Breast epithelium (tissue), 4 donors: ENCODE results near the gene BRI3. TPM values are rescaled to one million over a fixed set of nuclear protein-coding genes. Genes with fewer than 3 reads are reported as not detected.

Experiments
- DNase-seq, 2 donors: peaks; one replicate each; pipeline ENCODE4 v3.0.0-alpha.2; 2019; ENCODE audit warnings: low spot score in 2 of 2
- H3K27ac ChIP-seq, 2 donors: fragments of 200-600 bp; sonication (generic) in 1 of 2; one replicate each; pipeline ENCODE4 v1.5.1; 2016 to 2019; ENCODE audit warnings: mild to moderate bottlenecking in 1 of 2
- H3K27me3 ChIP-seq, 2 donors: fragments of 200-600 bp; sonication (generic) in 1 of 2; one replicate each; pipeline versions ENCODE4 v1.5.1 to v1.6.0; 2017 to 2019; ENCODE audit warnings: control low read depth in 1 of 2, mild to moderate bottlenecking in 1 of 2
- H3K36me3 ChIP-seq: fragments of 200-600 bp; one replicate; pipeline ENCODE4 v1.5.1; 2019
- H3K4me1 ChIP-seq, 2 donors: fragments of 200-600 bp; sonication (generic); one replicate each; pipeline ENCODE4 v1.5.1; 2016 to 2019; ENCODE audit warnings: control low read depth in 1 of 2
- H3K4me3 ChIP-seq, 3 donors: fragments of 200-600 bp; sonication (generic); 1 replicate in 2 of 3; 2 replicates in 1 of 3; pipeline ENCODE4 v1.5.1; 2016 to 2019; ENCODE audit warnings: mild to moderate bottlenecking in 3 of 3, moderate library complexity in 2 of 3
- H3K9me3 ChIP-seq, 2 donors: fragments of 200-600 bp; sonication (generic) in 1 of 2; one replicate each; pipeline ENCODE4 v1.5.1; 2016 to 2019; ENCODE audit warnings: control low read depth in 1 of 2
- POLR2A ChIP-seq: fragments of 450-650 bp; IDR thresholded peaks from one replicate; pipeline ENCODE4 v1.6.1; 2016; ENCODE audit warnings: antibody characterized with exemption, mild to moderate bottlenecking, moderate library complexity
- POLR2AphosphoS5 ChIP-seq, 3 donors: sonication (generic); formaldehyde crosslinking; IDR thresholded peaks; one replicate each; pipeline ENCODE4 v1.6.1; 2017; ENCODE audit warnings: antibody characterized with exemption in 3 of 3
- intact Hi-C: fragments of 100-400 bp; cut with DNase I; formaldehyde crosslinking; loops from one replicate; pipeline ENCODE4 v1.15.1; 2023; ENCODE audit warnings: low total_unique reads
- total RNA-seq, 3 donors: library from RNA; depleted of rRNA; stranded (reverse); fragments of >200 nt; gene quantifications; one replicate each; pipeline ENCODE4 v1.1.0, GENCODE V29; 2016
- TF ChIP-seq, protein P1 (sequence below), 3 donors: fragments of 450-650 bp; IDR thresholded peaks; one replicate each; pipeline ENCODE4 v1.5.1; 2016 to 2017; ENCODE audit warnings: antibody characterized with exemption in 3 of 3, mild to moderate bottlenecking in 3 of 3, moderate library complexity in 3 of 3

The BRI3 gene, protein sequence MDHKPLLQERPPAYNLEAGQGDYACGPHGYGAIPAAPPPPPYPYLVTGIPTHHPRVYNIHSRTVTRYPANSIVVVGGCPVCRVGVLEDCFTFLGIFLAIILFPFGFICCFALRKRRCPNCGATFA
- 10 to 100 TPM; 38.8 to 85.5 (median 56.4) TPM for total RNA-seq

DNA sequence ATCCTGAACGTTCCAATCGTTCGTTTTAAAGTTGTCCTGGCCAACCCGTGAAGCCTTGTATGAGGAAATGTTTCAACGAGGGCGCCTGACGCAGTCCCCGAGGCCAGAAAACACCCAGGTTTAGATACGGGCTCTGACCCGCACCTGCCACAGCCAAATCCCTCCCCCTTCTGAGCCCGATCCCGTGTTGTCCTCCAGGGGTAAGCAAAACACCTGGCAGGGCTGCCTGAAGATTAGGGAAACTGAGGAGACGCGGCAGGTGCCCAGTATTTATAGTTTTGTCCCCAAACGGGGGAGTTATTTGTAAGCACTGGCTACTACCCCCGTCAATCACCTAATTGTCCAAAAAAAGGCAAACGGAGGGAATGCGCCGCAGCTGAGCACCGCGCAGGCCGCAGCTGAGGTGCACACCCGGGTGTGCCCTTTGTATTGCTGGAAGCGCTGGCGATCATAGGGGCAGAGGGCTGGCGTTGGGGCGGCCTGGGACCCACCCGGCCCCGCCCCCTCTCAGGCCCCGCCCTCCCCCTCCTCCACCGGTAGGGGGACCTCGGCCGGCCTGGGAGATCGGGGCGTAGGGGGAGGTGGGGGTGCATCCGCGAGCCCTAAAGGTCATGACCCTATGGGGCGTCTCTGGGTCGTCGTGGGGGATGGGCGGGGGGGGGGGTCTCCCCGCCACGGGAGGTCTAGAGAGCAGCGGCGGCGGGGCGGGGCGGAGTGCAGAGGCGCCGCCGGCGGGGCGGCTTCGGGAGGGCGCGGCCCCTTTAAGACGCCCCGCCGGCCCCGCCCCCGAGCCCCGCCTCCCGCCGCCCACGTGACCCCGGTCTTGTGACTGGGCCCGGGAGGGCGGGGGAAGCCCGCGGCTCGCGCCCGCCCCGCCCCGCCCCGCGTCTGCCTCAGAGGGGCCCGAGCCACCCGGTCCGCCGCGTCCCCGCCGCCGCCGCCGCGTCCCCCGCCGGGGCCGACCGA, at the start of gene BRI3:
BRI3 (plus strand) TSS at position 896 of the 966 bp plus-strand sequence. CDS start 110 bp downstream, outside the sequence.
- no peaks in the 10 kb centered on the region for H3K9me3 ChIP-seq
- peaks cover 6 to 27% of the 10 kb centered on the region in 2 donors for H3K4me1 ChIP-seq
- intact Hi-C loops = no loop called here
- H3K4me3 ChIP-seq = peak within 1 kb of the TSS; percentile 91 to 100 (median 99)
- peak within 1 kb of the TSS; percentile 95 to 99 for H3K27ac ChIP-seq
- DNase-seq = peak; percentile 88 to 93
- no peaks in the 10 kb centered on the region for H3K27me3 ChIP-seq
- peak; percentile 65 to 82 (median 71) for TF ChIP-seq POLR2AphosphoS5 (IDR thresholded peaks at IDR 0.05)
- TF ChIP-seq POLR2A = no peak
- TF ChIP-seq, protein P1, sequence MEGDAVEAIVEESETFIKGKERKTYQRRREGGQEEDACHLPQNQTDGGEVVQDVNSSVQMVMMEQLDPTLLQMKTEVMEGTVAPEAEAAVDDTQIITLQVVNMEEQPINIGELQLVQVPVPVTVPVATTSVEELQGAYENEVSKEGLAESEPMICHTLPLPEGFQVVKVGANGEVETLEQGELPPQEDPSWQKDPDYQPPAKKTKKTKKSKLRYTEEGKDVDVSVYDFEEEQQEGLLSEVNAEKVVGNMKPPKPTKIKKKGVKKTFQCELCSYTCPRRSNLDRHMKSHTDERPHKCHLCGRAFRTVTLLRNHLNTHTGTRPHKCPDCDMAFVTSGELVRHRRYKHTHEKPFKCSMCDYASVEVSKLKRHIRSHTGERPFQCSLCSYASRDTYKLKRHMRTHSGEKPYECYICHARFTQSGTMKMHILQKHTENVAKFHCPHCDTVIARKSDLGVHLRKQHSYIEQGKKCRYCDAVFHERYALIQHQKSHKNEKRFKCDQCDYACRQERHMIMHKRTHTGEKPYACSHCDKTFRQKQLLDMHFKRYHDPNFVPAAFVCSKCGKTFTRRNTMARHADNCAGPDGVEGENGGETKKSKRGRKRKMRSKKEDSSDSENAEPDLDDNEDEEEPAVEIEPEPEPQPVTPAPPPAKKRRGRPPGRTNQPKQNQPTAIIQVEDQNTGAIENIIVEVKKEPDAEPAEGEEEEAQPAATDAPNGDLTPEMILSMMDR (IDR thresholded peaks at IDR 0.05) = peak in 1 of 3 donors; percentile 25
- H3K36me3 ChIP-seq = no peaks in the 10 kb centered on the region

DNA sequence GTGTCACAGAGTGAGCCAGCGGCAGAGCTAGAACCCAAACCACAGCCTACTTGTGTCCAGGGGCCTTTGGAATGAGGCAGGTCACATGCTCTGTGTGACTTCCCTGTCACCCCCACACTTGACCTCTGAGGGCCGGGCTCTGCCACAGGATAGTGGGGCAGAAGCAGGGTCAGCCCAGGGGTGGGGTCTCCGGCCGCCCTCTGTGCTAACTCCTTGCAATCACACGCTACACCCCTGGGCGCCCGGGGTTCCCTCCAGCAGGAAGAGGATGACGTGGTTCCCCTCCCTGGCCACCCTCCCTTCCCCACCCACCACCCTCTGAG, 49.3 kb upstream of the BRI3 start:
- intact Hi-C loops = no loop called here
- no peaks in the 10 kb centered on the region for H3K9me3 ChIP-seq
- H3K4me3 ChIP-seq = no peak overlapping the region
- H3K27ac ChIP-seq = no peak overlapping the region
- DNase-seq = no peak
- H3K27me3 ChIP-seq = no peaks in the 10 kb centered on the region
- H3K36me3 ChIP-seq = no peaks in the 10 kb centered on the region
- no peaks in the 10 kb centered on the region for H3K4me1 ChIP-seq
- TF ChIP-seq POLR2AphosphoS5 (IDR thresholded peaks at IDR 0.05) (no peak), POLR2A (no peak)
- TF ChIP-seq, protein P1 (IDR thresholded peaks at IDR 0.05) = no peak

DNA sequence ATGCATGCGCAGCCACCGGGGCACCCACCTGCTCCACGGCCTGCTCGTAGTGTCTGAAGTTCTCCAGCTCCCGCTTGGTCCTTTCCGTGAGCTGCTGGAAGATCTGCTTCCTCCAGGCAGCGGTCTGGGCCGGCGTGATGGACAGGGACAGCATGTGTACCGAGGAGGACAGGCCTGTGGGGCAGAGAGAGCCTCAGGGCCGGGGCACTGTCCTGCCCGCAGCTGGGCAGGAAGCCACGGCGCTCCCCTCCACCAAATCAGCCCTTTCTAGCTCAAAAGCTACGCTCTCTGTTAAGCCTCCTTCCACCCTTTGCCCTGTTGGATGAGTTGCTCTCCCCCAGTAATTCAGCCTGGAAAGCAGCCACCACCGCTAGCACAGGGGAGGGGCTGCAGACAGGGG, 48.7 kb upstream of the BRI3 start:
- H3K4me3 ChIP-seq = no peak overlapping the region
- intact Hi-C loops = no loop called here
- no peaks in the 10 kb centered on the region for H3K36me3 ChIP-seq
- no peaks in the 10 kb centered on the region for H3K4me1 ChIP-seq
- H3K9me3 ChIP-seq = no peaks in the 10 kb centered on the region
- H3K27ac ChIP-seq = no peak overlapping the region
- no peaks in the 10 kb centered on the region for H3K27me3 ChIP-seq
- no peak for TF ChIP-seq POLR2A
- TF ChIP-seq POLR2AphosphoS5 (IDR thresholded peaks at IDR 0.05) = no peak
- TF ChIP-seq, protein P1 (IDR thresholded peaks at IDR 0.05) = no peak
- DNase-seq = no peak

DNA sequence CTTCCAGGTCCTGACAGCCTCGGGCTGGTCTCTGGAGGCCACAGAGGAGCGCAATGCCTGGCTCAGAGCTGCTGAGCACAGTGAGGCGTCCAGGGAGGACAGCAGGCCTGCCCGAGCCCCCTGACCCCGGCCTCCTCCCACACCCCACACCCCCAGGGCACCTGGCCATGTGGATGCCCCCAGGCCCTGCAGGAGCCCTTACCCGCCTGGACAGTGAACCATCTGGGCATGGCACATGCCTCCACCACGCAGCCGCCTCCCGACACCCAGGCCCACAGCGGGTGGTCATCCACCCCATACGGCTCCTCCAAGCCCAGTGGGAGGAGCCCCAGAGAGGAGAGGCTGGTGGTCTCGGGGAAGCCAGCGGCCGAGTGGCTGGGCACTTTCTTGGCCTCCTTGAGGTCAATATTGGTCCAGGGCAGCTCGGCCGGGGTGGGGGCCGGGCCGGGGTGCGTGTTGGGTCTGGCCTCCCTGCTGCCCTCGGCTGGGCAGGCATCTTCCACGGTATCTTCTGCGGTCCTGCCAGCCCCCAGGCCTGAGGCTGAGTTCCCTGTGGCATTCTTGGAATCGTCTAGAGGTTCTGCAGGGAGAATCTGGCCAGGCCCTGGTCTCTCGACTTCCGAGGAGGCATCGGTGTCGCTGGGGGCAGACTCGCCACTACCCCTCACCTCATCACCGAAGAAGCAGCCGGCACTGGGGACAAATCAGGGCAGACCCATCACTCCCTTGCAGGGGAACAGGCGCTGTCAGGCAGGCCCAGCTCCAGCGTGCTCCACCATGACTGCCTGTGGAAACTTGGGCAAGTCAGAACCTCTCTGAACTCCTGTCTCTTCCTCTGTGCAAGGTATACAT, 48.0 kb upstream of the BRI3 start:
- no peak overlapping the region for H3K4me3 ChIP-seq
- no peak for DNase-seq
- no peaks in the 10 kb centered on the region for H3K9me3 ChIP-seq
- intact Hi-C loops = no loop called here
- no peaks in the 10 kb centered on the region for H3K36me3 ChIP-seq
- TF ChIP-seq POLR2AphosphoS5 (IDR thresholded peaks at IDR 0.05) (no peak), POLR2A (no peak)
- TF ChIP-seq, protein P1 (IDR thresholded peaks at IDR 0.05) = no peak
- H3K27me3 ChIP-seq = no peaks in the 10 kb centered on the region
- H3K4me1 ChIP-seq = no peaks in the 10 kb centered on the region
- no peak overlapping the region for H3K27ac ChIP-seq
